ENCODE measurements around the gene ELFN1. TPM values are rescaled to one million over a fixed set of nuclear protein-coding genes. Genes with fewer than 3 reads are reported as not detected.
A peak's percentile ranks its signal among the peaks of the same experiment; 100 is the strongest.

The ELFN1 gene
- total RNA-seq, 1 donor from 2014 or later: 19.7 TPM

GRCh38 chr7:1663857-1664651 lies 6.0 kb upstream of the ELFN1 start:
- no peaks in the 10 kb centered on the region for H3K4me1 Mint-ChIP-seq (ENCODE audit: low read depth, unreplicated experiment)
- peaks cover 2% of the 10 kb centered on the region for H3K36me3 Mint-ChIP-seq (ENCODE audit: low read depth, unreplicated experiment)
- Histone ChIP-seq H3K4me3 (ENCODE audit: insufficient read depth, low read depth, low read length) (no peak overlapping the region), H3K9me3 (ENCODE audit: insufficient read depth, low read depth, low read length) (no peaks in the 10 kb centered on the region), H3K27ac (ENCODE audit: low read depth, low read length) (no peak overlapping the region), H3K4me1 (ENCODE audit: insufficient read depth, low read length) (peaks cover 15% of the 10 kb centered on the region), H3K79me2 (ENCODE audit: insufficient read depth, low read length) (no peaks in the 10 kb centered on the region), H3K4me2 (ENCODE audit: low read length) (peak overlapping the region; percentile 85), H4K20me1 (ENCODE audit: insufficient read depth, low read length) (peaks cover 13% of the 10 kb centered on the region), H3K36me3 (ENCODE audit: insufficient read depth, low read length) (no peaks in the 10 kb centered on the region), H3K9ac (ENCODE audit: low read length) (no peak overlapping the region), H3K27me3 (ENCODE audit: insufficient read depth, low read length) (peaks cover 11% of the 10 kb centered on the region), H2AFZ (ENCODE audit: low read depth, low read length) (no peak overlapping the region)
- TF ChIP-seq CTCF (IDR thresholded peaks at IDR 0.05; ENCODE audit: insufficient read depth, low read depth, low read length) (no peak), EZH2 (IDR thresholded peaks at IDR 0.05; ENCODE audit: insufficient read depth, low read length) (peak; percentile 76)
- no peak for DNase-seq (ENCODE audit: low read depth)
- no peak overlapping the region for H3K27ac Mint-ChIP-seq (ENCODE audit: unreplicated experiment)
- peaks cover 29% of the 10 kb centered on the region for H3K27me3 Mint-ChIP-seq (ENCODE audit: low read depth, unreplicated experiment)
- no peak overlapping the region for H3K4me3 Mint-ChIP-seq (ENCODE audit: unreplicated experiment)
- peaks cover 6% of the 10 kb centered on the region for H3K9me3 Mint-ChIP-seq (ENCODE audit: unreplicated experiment)
- no peak for FAIRE-seq

GRCh38 chr7:1664711-1665548 lies 5.1 kb upstream of the ELFN1 start:
- TF ChIP-seq EZH2 (IDR thresholded peaks at IDR 0.05; ENCODE audit: insufficient read depth, low read length): peak; percentile 47
- peak; percentile 33 for TF ChIP-seq CTCF (IDR thresholded peaks at IDR 0.05; ENCODE audit: insufficient read depth, low read depth, low read length)
- FAIRE-seq: no peak
- Histone ChIP-seq H3K27me3 (ENCODE audit: insufficient read depth, low read length) (peaks cover 11% of the 10 kb centered on the region), H3K79me2 (ENCODE audit: insufficient read depth, low read length) (no peaks in the 10 kb centered on the region), H4K20me1 (ENCODE audit: insufficient read depth, low read length) (peaks cover 13% of the 10 kb centered on the region), H3K36me3 (ENCODE audit: insufficient read depth, low read length) (no peaks in the 10 kb centered on the region), H2AFZ (ENCODE audit: low read depth, low read length) (peak overlapping the region; percentile 91), H3K4me2 (ENCODE audit: low read length) (peak overlapping the region; percentile 85), H3K4me1 (ENCODE audit: insufficient read depth, low read length) (peaks cover 19% of the 10 kb centered on the region), H3K4me3 (ENCODE audit: insufficient read depth, low read depth, low read length) (peak overlapping the region; percentile 59), H3K27ac (ENCODE audit: low read depth, low read length) (no peak overlapping the region), H3K9ac (ENCODE audit: low read length) (peak overlapping the region; percentile 69), H3K9me3 (ENCODE audit: insufficient read depth, low read depth, low read length) (no peaks in the 10 kb centered on the region)
- Mint-ChIP-seq H3K4me1 (ENCODE audit: low read depth, unreplicated experiment) (no peaks in the 10 kb centered on the region), H3K4me3 (ENCODE audit: unreplicated experiment) (peak overlapping the region; percentile 64), H3K27ac (ENCODE audit: unreplicated experiment) (no peak overlapping the region), H3K27me3 (ENCODE audit: low read depth, unreplicated experiment) (peaks cover 24% of the 10 kb centered on the region), H3K9me3 (ENCODE audit: unreplicated experiment) (peaks cover 6% of the 10 kb centered on the region), H3K36me3 (ENCODE audit: low read depth, unreplicated experiment) (peaks cover 2% of the 10 kb centered on the region)
- peak; percentile 31 for DNase-seq (ENCODE audit: low read depth)

Data from astrocyte (in vitro differentiated cells and primary cell).